K562 (cell line): ENCODE data around the gene EEF1AKMT4. TPM values are rescaled to one million over a fixed set of nuclear protein-coding genes. Genes with fewer than 3 reads are reported as not detected.

Experiments
- ATAC-seq: fragments of 200-7000 bp; cut with Tn5 transposase; 3 replicates; pipeline ENCODE4 v1.9.1; 2020; ENCODE audit warnings: moderate library complexity
- BruUV-seq: library from RNA; stranded (reverse); fragments of 400-500 nt; replicated peaks from 2 replicates; lab custom pipeline; 2021; lab: Mats Ljungman, UMichigan
- CTCF ChIA-PET: fragments of 300-600 bp; formaldehyde crosslinking; extraction: SDS; loops from one replicate; lab custom pipeline; 2021; ENCODE audit warnings: low intra/inter-chr PET ratio; lab: Yijun Ruan, JAX
- POLR2A ChIA-PET: fragments of 300-600, 350-650 bp; sonication (Branson Sonifier 250); formaldehyde crosslinking; extraction: SDS; loops from one replicate; lab custom pipeline; 2021; ENCODE audit warnings: antibody characterized with exemption, inconsistent platforms; lab: Yijun Ruan, JAX
- DNase-seq, 4 experiments: peaks; one replicate each; pipeline versions ENCODE4 v3.0.0 to v3.0.0-alpha.2; 2011 to 2018; ENCODE audit warnings: low spot score in 3 of 4, mixed read lengths in 3 of 4; ENCODE audit errors: extremely low read depth in 1 of 4
- FAIRE-seq: peaks from 2 replicates; lab custom pipeline; 2011; peaks lifted over from hg19 to GRCh38; lab: Jason Lieb, UNC
- H2AFZ ChIP-seq: 2 replicates; pipeline ENCODE4 v1.6.0; 2011; ENCODE audit warnings: low read depth, low read length, control low read depth, inconsistent platforms
- H3K27ac ChIP-seq: fragments of 200-600 bp; 3 replicates; pipeline ENCODE4 v1.8.0; 2011; ENCODE audit warnings: low read depth, mild to moderate bottlenecking, control low read depth, inconsistent platforms, low read length, moderate library complexity, mixed read lengths; ENCODE audit errors: extremely low read depth
- H3K27me3 ChIP-seq, 2 experiments: fragments of 300-600 bp in 1 of 2; 2 replicates in 1 of 2; 3 replicates in 1 of 2; pipeline versions ENCODE4 v1.6.0 to v1.8.0; 2011; ENCODE audit warnings: inconsistent platforms in 2 of 2, low read length in 2 of 2, mild to moderate bottlenecking in 1 of 2, mixed read lengths in 1 of 2, moderate library complexity in 1 of 2; ENCODE audit not compliant: control insufficient read depth in 2 of 2, insufficient read depth in 2 of 2
- H3K36me3 ChIP-seq: fragments of 300-600 bp; 3 replicates; pipeline ENCODE4 v1.8.0; 2011; ENCODE audit warnings: mild to moderate bottlenecking, low read length, inconsistent platforms; ENCODE audit not compliant: control insufficient read depth, insufficient read depth
- H3K4me1 ChIP-seq, 2 experiments: fragments of 200-600 bp in 1 of 2; replicated peaks in 1 of 2; 2 replicates in 1 of 2; 3 replicates in 1 of 2; pipeline versions ENCODE4 v1.5.1 to v1.8.0; 2011; ENCODE audit warnings: inconsistent platforms in 2 of 2, low read length in 2 of 2, mild to moderate bottlenecking in 1 of 2, mixed read lengths in 1 of 2, moderate library complexity in 1 of 2; ENCODE audit not compliant: control insufficient read depth in 2 of 2, insufficient read depth in 2 of 2
- H3K4me2 ChIP-seq: 2 replicates; pipeline ENCODE4 v1.6.1; 2011; ENCODE audit warnings: low read length, control low read depth, inconsistent platforms, mixed read lengths; ENCODE audit not compliant: insufficient read depth
- H3K4me3 ChIP-seq: fragments of 200-600 bp; sonication (generic), shearing (Covaris generic); 2 replicates; pipeline ENCODE4 v1.5.1; 2016; ENCODE audit warnings: control low read depth, inconsistent platforms
- H3K79me2 ChIP-seq: fragments of 200-600 bp; 3 replicates; pipeline ENCODE4 v1.8.0; 2011; ENCODE audit warnings: low read length, inconsistent platforms; ENCODE audit not compliant: control insufficient read depth, insufficient read depth
- H3K9ac ChIP-seq, 2 experiments: 2 replicates each; pipeline versions ENCODE4 v1.6.0 to v1.6.1; 2011; ENCODE audit warnings: low read depth in 2 of 2, low read length in 2 of 2, control low read depth in 1 of 2, inconsistent platforms in 1 of 2, mild to moderate bottlenecking in 1 of 2, mixed read lengths in 1 of 2; ENCODE audit not compliant: insufficient read depth in 1 of 2
- H3K9me1 ChIP-seq: one replicate; pipeline ENCODE4 v1.6.0; 2011; ENCODE audit warnings: inconsistent platforms, mild to moderate bottlenecking, low read length, moderate library complexity; ENCODE audit not compliant: control insufficient read depth, insufficient read depth
- H3K9me3 ChIP-seq: replicated peaks from 2 replicates; pipeline ENCODE4 v1.5.1; 2011; ENCODE audit warnings: low read depth, low read length, inconsistent platforms; ENCODE audit not compliant: control insufficient read depth, insufficient read depth
- H4K20me1 ChIP-seq: replicated peaks from 2 replicates; pipeline ENCODE4 v1.6.1; 2011; ENCODE audit warnings: low read length, inconsistent platforms, mixed read lengths; ENCODE audit not compliant: control insufficient read depth, insufficient read depth
- CCAR2 ChIP-seq: fragments of 200-400 bp; formaldehyde crosslinking; IDR thresholded peaks from 2 replicates; pipeline ENCODE4 v1.6.1; 2017; ENCODE audit warnings: mild to moderate bottlenecking, low read depth, low read length
- GTF2F1 ChIP-seq: IDR thresholded peaks from 2 replicates; pipeline ENCODE4 v1.6.1; 2011; ENCODE audit warnings: low read depth, low read length, improper control_type of control experiment
- NCOA4 ChIP-seq: fragments of 450-650 bp; IDR thresholded peaks from 2 replicates; pipeline ENCODE4 v1.6.1; 2018; ENCODE audit warnings: mild to moderate bottlenecking; ENCODE audit not compliant: partially characterized antibody
- SLC30A9 ChIP-seq: fragments of 250-450 bp; sonication (Bioruptor Pico); IDR thresholded peaks from 2 replicates; pipeline ENCODE4 v1.8.0; 2022; ENCODE audit warnings: mild to moderate bottlenecking, moderate library complexity
- ZBTB7A ChIP-seq: IDR thresholded peaks from 2 replicates; pipeline ENCODE4 v1.6.1; 2011; ENCODE audit warnings: low read depth, mild to moderate bottlenecking, low read length, moderate library complexity, borderline replicate concordance; ENCODE audit not compliant: control insufficient read depth
- ZKSCAN1 ChIP-seq: fragments of 150-350 bp; IDR thresholded peaks from 2 replicates; pipeline ENCODE4 v1.6.1; 2016; ENCODE audit warnings: low read depth, low read length
- ZNF76 ChIP-seq: fragments of 250-450 bp; sonication (Bioruptor Pico); IDR thresholded peaks from 2 replicates; pipeline ENCODE4 v1.4.0; 2020; ENCODE audit warnings: mild to moderate bottlenecking, moderate library complexity, borderline replicate concordance
- WGBS: fragments of 100-300 bp; shearing (Covaris generic); methylation state at CpG from one replicate; pipeline ENCODE4 v1.1.6; 2016; ENCODE audit warnings: low coverage, mixed read lengths; ENCODE audit not compliant: insufficient coverage; ENCODE audit errors: missing lambda C conversion rate; 5-methylcytosine and 5-hydroxymethylcytosine counted together
- in situ Hi-C: fragments of 300-500 bp; cut with MboI; formaldehyde crosslinking; loops from 4 replicates; pipeline ENCODE4 v1.15.0; 2018; ENCODE audit warnings: inconsistent platforms, mixed read lengths
- intact Hi-C: fragments of 100-400 bp; cut with micrococcal nuclease; formaldehyde crosslinking; loops from 2 replicates; pipeline ENCODE4 v1.14.2; 2022
- polyA plus RNA-seq, 8 experiments: library from polyadenylated mRNA; depleted of rRNA in 4 of 8; stranded (reverse) in 5 of 8; unstranded in 3 of 8; fragments of >200 nt; fragmentation: Nextera tagmentation in 2 of 8; fragmentation: Illumina TruSeq in 1 of 8; extraction: Ambion mirVana in 2 of 8; extraction: Trizol in 1 of 8; gene quantifications; 2 replicates each; pipeline versions ENCODE4 v1.2.1 to v1.2.3, GENCODE V29; 2011 to 2014; ENCODE audit warnings: inconsistent platforms in 1 of 8, missing spikeins in 1 of 8
- total RNA-seq, 7 experiments: library from RNA; depleted of rRNA in 6 of 7; stranded (reverse); fragments of >200 nt in 6 of 7; fragmentation: Illumina TruSeq in 2 of 7; extraction: Trizol in 2 of 7; gene quantifications; 2 replicates each; pipeline versions ENCODE4 v1.2.1 to v1.2.3, GENCODE V29; 2011 to 2021; ENCODE audit warnings: low replicate concordance in 1 of 7
- TF ChIP-seq, protein P1 (sequence below): sonication (generic); formaldehyde crosslinking; IDR thresholded peaks from 2 replicates; pipeline ENCODE4 v1.9.0; 2022; ENCODE audit warnings: mild to moderate bottlenecking, missing genetic modification reagents
- TF ChIP-seq, protein P2 (sequence below): sonication (generic); formaldehyde crosslinking; IDR thresholded peaks from 2 replicates; pipeline ENCODE4 v1.8.0; 2022; ENCODE audit warnings: mild to moderate bottlenecking, low read depth, missing genetic modification reagents
- TF ChIP-seq, protein P3 (sequence below): IDR thresholded peaks from 3 replicates; pipeline ENCODE4 v1.6.1; 2011; ENCODE audit warnings: borderline replicate concordance, mild to moderate bottlenecking; ENCODE audit not compliant: insufficient read length, insufficient read depth
- TF ChIP-seq, protein P4 (sequence below): fragments of 250-450 bp; sonication (Bioruptor Pico); IDR thresholded peaks from 2 replicates; pipeline ENCODE4 v1.5.0; 2021

The EEF1AKMT4 gene
- total and polyA plus RNA-seq, 9 of the 15 experiments (the other 6 are each of a cell fraction or from before 2014, with no cell fraction given), result 10.3 to 49.4 (median 18.9) TPM

DNA sequence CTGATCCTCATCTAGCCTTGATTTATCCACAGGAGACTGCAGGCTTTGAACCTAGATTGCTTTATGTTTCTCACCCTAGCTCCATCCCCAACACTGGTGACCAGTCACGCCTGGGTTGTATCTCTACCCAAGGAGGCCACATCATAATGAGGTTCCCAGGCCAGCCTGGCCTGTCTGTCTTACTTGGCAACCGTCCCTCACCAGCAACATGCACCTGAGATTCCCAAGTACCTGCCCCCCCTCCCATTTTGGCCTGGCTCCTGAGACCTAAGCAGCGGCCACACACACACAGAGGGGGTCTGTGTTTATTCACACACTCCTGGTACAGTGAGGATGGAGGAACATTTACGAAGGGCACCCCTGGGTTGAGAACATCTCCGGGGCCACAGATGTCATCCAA lies 9.5 kb downstream of the EEF1AKMT4 start:
- DNase-seq (no peak), ATAC-seq (no peak), FAIRE-seq (no peak)
- intact Hi-C loops, result no loop called here
- ChIA-PET CTCF (no interaction called here), POLR2A (no interaction called here)
- Histone ChIP-seq H3K79me2 (no peaks in the 10 kb centered on the region; the same call in 2 of the 3 replicates), H3K27me3 (peaks cover 10 to 31% of the 10 kb centered on the region in 2 experiments; a peak in 4 of 5 replicates), H3K4me2 (no peak overlapping the region), H2AFZ (no peak overlapping the region), H3K4me1 (peaks cover 14 to 36% of the 10 kb centered on the region in 2 experiments; a peak in 4 of 5 replicates), H3K9me3 (no peaks in the 10 kb centered on the region), H3K4me3 (no peak overlapping the region), H3K9me1 (no peaks in the 10 kb centered on the region), H3K9ac (no peak overlapping the region), H3K36me3 (no peaks in the 10 kb centered on the region), H4K20me1 (peaks cover 34% of the 10 kb centered on the region), H3K27ac (no peak overlapping the region)
- in situ Hi-C loops, result no loop called here
- TF ChIP-seq, protein P1, sequence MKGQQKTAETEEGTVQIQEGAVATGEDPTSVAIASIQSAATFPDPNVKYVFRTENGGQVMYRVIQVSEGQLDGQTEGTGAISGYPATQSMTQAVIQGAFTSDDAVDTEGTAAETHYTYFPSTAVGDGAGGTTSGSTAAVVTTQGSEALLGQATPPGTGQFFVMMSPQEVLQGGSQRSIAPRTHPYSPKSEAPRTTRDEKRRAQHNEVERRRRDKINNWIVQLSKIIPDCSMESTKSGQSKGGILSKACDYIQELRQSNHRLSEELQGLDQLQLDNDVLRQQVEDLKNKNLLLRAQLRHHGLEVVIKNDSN, result no peak
- TF ChIP-seq NCOA4 (no peak), CCAR2 (no peak), ZNF76 (CRISPR knock-in tag) (no peak), ZBTB7A (no peak), GTF2F1 (no peak), SLC30A9 (no peak), ZKSCAN1 (no peak)
- TF ChIP-seq, protein P2, sequence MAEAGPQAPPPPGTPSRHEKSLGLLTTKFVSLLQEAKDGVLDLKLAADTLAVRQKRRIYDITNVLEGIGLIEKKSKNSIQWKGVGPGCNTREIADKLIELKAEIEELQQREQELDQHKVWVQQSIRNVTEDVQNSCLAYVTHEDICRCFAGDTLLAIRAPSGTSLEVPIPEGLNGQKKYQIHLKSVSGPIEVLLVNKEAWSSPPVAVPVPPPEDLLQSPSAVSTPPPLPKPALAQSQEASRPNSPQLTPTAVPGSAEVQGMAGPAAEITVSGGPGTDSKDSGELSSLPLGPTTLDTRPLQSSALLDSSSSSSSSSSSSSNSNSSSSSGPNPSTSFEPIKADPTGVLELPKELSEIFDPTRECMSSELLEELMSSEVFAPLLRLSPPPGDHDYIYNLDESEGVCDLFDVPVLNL (CRISPR knock-in tag), result no peak
- TF ChIP-seq, protein P3, sequence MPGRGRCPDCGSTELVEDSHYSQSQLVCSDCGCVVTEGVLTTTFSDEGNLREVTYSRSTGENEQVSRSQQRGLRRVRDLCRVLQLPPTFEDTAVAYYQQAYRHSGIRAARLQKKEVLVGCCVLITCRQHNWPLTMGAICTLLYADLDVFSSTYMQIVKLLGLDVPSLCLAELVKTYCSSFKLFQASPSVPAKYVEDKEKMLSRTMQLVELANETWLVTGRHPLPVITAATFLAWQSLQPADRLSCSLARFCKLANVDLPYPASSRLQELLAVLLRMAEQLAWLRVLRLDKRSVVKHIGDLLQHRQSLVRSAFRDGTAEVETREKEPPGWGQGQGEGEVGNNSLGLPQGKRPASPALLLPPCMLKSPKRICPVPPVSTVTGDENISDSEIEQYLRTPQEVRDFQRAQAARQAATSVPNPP, result no peak
- TF ChIP-seq, protein P4, sequence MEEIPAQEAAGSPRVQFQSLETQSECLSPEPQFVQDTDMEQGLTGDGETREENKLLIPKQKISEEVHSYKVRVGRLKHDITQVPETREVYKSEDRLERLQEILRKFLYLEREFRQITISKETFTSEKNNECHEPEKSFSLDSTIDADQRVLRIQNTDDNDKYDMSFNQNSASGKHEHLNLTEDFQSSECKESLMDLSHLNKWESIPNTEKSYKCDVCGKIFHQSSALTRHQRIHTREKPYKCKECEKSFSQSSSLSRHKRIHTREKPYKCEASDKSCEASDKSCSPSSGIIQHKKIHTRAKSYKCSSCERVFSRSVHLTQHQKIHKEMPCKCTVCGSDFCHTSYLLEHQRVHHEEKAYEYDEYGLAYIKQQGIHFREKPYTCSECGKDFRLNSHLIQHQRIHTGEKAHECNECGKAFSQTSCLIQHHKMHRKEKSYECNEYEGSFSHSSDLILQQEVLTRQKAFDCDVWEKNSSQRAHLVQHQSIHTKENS (CRISPR knock-in tag), result no peak
- BruUV-seq, result no TSS peak
- 64% methylated on average over 5 of the region's 5 CpGs for WGBS
